HepG2 (cell line): ENCODE results near the gene CPPED1. TPM values are rescaled to one million over a fixed set of nuclear protein-coding genes. Genes with fewer than 3 reads are reported as not detected.

Experiments used
- ATAC-seq: fragments of 200-7000 bp; cut with Tn5 transposase; 3 replicates; pipeline ENCODE4 v1.9.1; 2020; ENCODE audit warnings: mild to moderate bottlenecking, moderate library complexity
- BruUV-seq: library from RNA; stranded (reverse); fragments of 400-500 nt; replicated peaks from 2 replicates; lab custom pipeline; 2021; lab: Mats Ljungman, UMichigan
- CTCF ChIA-PET: fragments of 300-600 bp; formaldehyde crosslinking; extraction: SDS; loops from one replicate; lab custom pipeline; 2021; ENCODE audit warnings: low total read pairs, inconsistent platforms, low intra/inter-chr PET ratio; lab: Yijun Ruan, JAX
- POLR2A ChIA-PET: fragments of 350-600 bp; sonication (Branson Sonifier 250); formaldehyde crosslinking; loops from one replicate; lab custom pipeline; 2020; ENCODE audit warnings: antibody characterized with exemption, inconsistent platforms; lab: Yijun Ruan, JAX
- DNase-seq: peaks from one replicate; pipeline ENCODE4 v3.0.0-alpha.2; 2015; ENCODE audit warnings: low spot score
- FAIRE-seq: peaks from 3 replicates; lab custom pipeline; 2011; peaks lifted over from hg19 to GRCh38; lab: Jason Lieb, UNC
- H2AFZ ChIP-seq: one replicate; pipeline ENCODE4 v1.6.1; 2011; ENCODE audit warnings: low read length, inconsistent platforms
- H3K27ac ChIP-seq: fragments of 300-600 bp; 3 replicates; pipeline ENCODE4 v1.8.0; 2011; ENCODE audit warnings: mixed run types, mild to moderate bottlenecking, mixed read lengths, low read length, inconsistent platforms; ENCODE audit not compliant: insufficient read depth; ENCODE audit errors: extremely low read length
- H3K27me3 ChIP-seq, 2 experiments: fragments of 200-600 bp in 1 of 2; 2 replicates in 1 of 2; 3 replicates in 1 of 2; pipeline versions ENCODE4 v1.6.0 to v1.8.0; 2011; ENCODE audit warnings: low read length in 2 of 2, mild to moderate bottlenecking in 2 of 2, moderate library complexity in 2 of 2, inconsistent platforms in 1 of 2; ENCODE audit not compliant: insufficient read depth in 2 of 2, control insufficient read depth in 1 of 2
- H3K36me3 ChIP-seq, 2 experiments: fragments of 200-600 bp in 1 of 2; replicated peaks in 1 of 2; 2 replicates in 1 of 2; 3 replicates in 1 of 2; pipeline versions ENCODE4 v1.5.1 to v1.8.0; 2011; ENCODE audit warnings: low read length in 2 of 2, inconsistent platforms in 1 of 2; ENCODE audit not compliant: insufficient read depth in 2 of 2, control insufficient read depth in 1 of 2
- H3K4me1 ChIP-seq: 2 replicates; pipeline ENCODE4 v1.5.1; 2012; ENCODE audit warnings: low read length, inconsistent platforms; ENCODE audit not compliant: insufficient read depth
- H3K4me2 ChIP-seq: 2 replicates; pipeline ENCODE4 v1.6.0; 2011; ENCODE audit warnings: low read depth, low read length, inconsistent platforms
- H3K4me3 ChIP-seq, 3 experiments: fragments of 200-600 bp in 1 of 3; sonication (generic), shearing (Covaris generic) in 1 of 3; replicated peaks in 1 of 3; 2 replicates each; pipeline ENCODE4 v1.5.1; 2011 to 2016; ENCODE audit warnings: low read length in 3 of 3, inconsistent platforms in 2 of 3, low read depth in 2 of 3, mild to moderate bottlenecking in 2 of 3, control low read depth in 1 of 3, mixed read lengths in 1 of 3; ENCODE audit not compliant: insufficient read depth in 1 of 3
- H3K79me2 ChIP-seq: one replicate; pipeline ENCODE4 v1.6.1; 2011; ENCODE audit warnings: low read length, inconsistent platforms; ENCODE audit not compliant: insufficient read depth
- H3K9ac ChIP-seq: 2 replicates; pipeline ENCODE4 v1.6.0; 2011; ENCODE audit warnings: mild to moderate bottlenecking, low read depth, low read length, inconsistent platforms; ENCODE audit not compliant: insufficient read depth
- H3K9me3 ChIP-seq: 2 replicates; pipeline ENCODE4 v1.5.1; 2012; ENCODE audit warnings: mild to moderate bottlenecking, low read length
- H4K20me1 ChIP-seq: 2 replicates; pipeline ENCODE4 v1.6.0; 2011; ENCODE audit warnings: inconsistent platforms, mild to moderate bottlenecking, low read length, moderate library complexity; ENCODE audit not compliant: insufficient read depth
- CBX1 ChIP-seq: IDR thresholded peaks from one replicate; pipeline ENCODE4 v1.6.1; 2016; ENCODE audit warnings: antibody characterized with exemption, low read depth
- GABPA ChIP-seq, 2 experiments: IDR thresholded peaks; 2 replicates each; pipeline ENCODE4 v1.6.1; 2011 to 2016; ENCODE audit warnings: low read depth in 2 of 2, low read length in 1 of 2, missing biosample characterization in 1 of 2, missing genetic modification characterization in 1 of 2
- HMG20B ChIP-seq: conservative IDR thresholded peaks from 2 replicates; pipeline ENCODE4 v1.6.1; 2016; ENCODE audit warnings: missing genetic modification reagents, missing compliant biosample characterization
- HOXA3 ChIP-seq: sonication (generic); formaldehyde crosslinking; IDR thresholded peaks from 2 replicates; pipeline ENCODE4 v1.5.0; 2020; ENCODE audit warnings: missing genetic modification reagents
- ISL2 ChIP-seq: sonication (generic); formaldehyde crosslinking; IDR thresholded peaks from 2 replicates; pipeline ENCODE4 v1.5.0; 2020; ENCODE audit warnings: missing genetic modification reagents
- KLF16 ChIP-seq, 2 experiments: sonication (generic) in 1 of 2; formaldehyde crosslinking in 1 of 2; IDR thresholded peaks; 2 replicates each; pipeline versions ENCODE4 v1.6.1 to v1.8.0; 2016 to 2023; ENCODE audit warnings: missing genetic modification reagents in 2 of 2, missing compliant biosample characterization in 1 of 2
- RFXAP ChIP-seq: sonication (generic); formaldehyde crosslinking; IDR thresholded peaks from 2 replicates; pipeline ENCODE4 v1.4.0; 2020; ENCODE audit warnings: missing genetic modification reagents, borderline replicate concordance
- RXRB ChIP-seq: IDR thresholded peaks from 2 replicates; pipeline ENCODE4 v1.6.1; 2016; ENCODE audit warnings: borderline replicate concordance, missing genetic modification reagents, missing compliant biosample characterization
- SETDB1 ChIP-seq: sonication (generic); formaldehyde crosslinking; IDR thresholded peaks from 2 replicates; pipeline ENCODE4 v1.5.1; 2020; ENCODE audit warnings: missing genetic modification reagents, mild to moderate bottlenecking, borderline replicate concordance
- SUZ12 ChIP-seq: fragments of 150-350 bp; IDR thresholded peaks from 2 replicates; pipeline ENCODE4 v1.6.1; 2014; ENCODE audit warnings: low read depth, low read length
- ZNF3 ChIP-seq: IDR thresholded peaks from 2 replicates; pipeline ENCODE4 v1.7.0; 2017; ENCODE audit warnings: inconsistent platforms
- ZNF557 ChIP-seq: sonication (generic); formaldehyde crosslinking; IDR thresholded peaks from 2 replicates; pipeline ENCODE4 v1.4.0; 2020; ENCODE audit warnings: missing genetic modification reagents
- ZNF558 ChIP-seq: sonication (generic); formaldehyde crosslinking; IDR thresholded peaks from 2 replicates; pipeline ENCODE4 v1.9.0; 2022; ENCODE audit warnings: mild to moderate bottlenecking, missing genetic modification reagents, borderline replicate concordance
- ZNF670 ChIP-seq: sonication (generic); formaldehyde crosslinking; IDR thresholded peaks from 2 replicates; pipeline ENCODE4 v1.8.0; 2022; ENCODE audit warnings: mild to moderate bottlenecking, missing genetic modification reagents, borderline replicate concordance
- WGBS: methylation state at CpG from one replicate; pipeline ENCODE4 v1.1.6; 2017; ENCODE audit warnings: low lambda C conversion rate; 5-methylcytosine and 5-hydroxymethylcytosine counted together
- in situ Hi-C: cut with HindIII; loops from 2 replicates; pipeline ENCODE4 v1.10.0; 2017; ENCODE audit warnings: low pct_unique_long_range_greater_than_20kb; ENCODE audit not compliant: extremely low pct_ligation_motif_present
- intact Hi-C: fragments of 100-400 bp; cut with micrococcal nuclease; formaldehyde crosslinking; loops from one replicate; pipeline ENCODE4 v1.10.0; 2022; ENCODE audit not compliant: unreplicated experiment
- polyA plus RNA-seq, 8 experiments: library from polyadenylated mRNA; depleted of rRNA in 3 of 8; stranded (reverse) in 7 of 8; unstranded in 1 of 8; fragments of >200 nt; fragmentation: Illumina TruSeq in 4 of 8; extraction: Trizol in 4 of 8; gene quantifications; 2 replicates each; pipeline versions ENCODE4 v1.2.1 to v1.2.3, GENCODE V29; 2011 to 2016; ENCODE audit warnings: low read depth in 4 of 8, missing spikeins in 1 of 8, mixed read lengths in 1 of 8; ENCODE audit not compliant: insufficient read depth in 1 of 8
- total RNA-seq, 5 experiments: library from RNA; depleted of rRNA; stranded (reverse); fragments of >200 nt; fragmentation: Illumina TruSeq; extraction: Trizol; gene quantifications; 2 replicates each; pipeline ENCODE4 v1.2.3, GENCODE V29; 2016; ENCODE audit warnings: low read depth in 1 of 5
- TF ChIP-seq, protein P1 (sequence below): sonication (generic); formaldehyde crosslinking; IDR thresholded peaks from 2 replicates; pipeline ENCODE4 v1.5.0; 2020; ENCODE audit warnings: mild to moderate bottlenecking, missing genetic modification reagents
- TF ChIP-seq, protein P2 (sequence below): IDR thresholded peaks from 2 replicates; pipeline ENCODE4 v1.6.1; 2016; ENCODE audit warnings: low read depth, borderline replicate concordance
- TF ChIP-seq, protein P3 (sequence below): IDR thresholded peaks from 2 replicates; pipeline ENCODE4 v1.6.1; 2016
- TF ChIP-seq, protein P4 (sequence below): sonication (generic); formaldehyde crosslinking; IDR thresholded peaks from 2 replicates; pipeline ENCODE4 v1.8.1; 2023; ENCODE audit warnings: mild to moderate bottlenecking, moderate library complexity, missing genetic modification reagents

Gene CPPED1
- total and polyA plus RNA-seq, 2 of the 13 experiments (the other 11 are each of a cell fraction or from before 2014, with no cell fraction given) = 66.6 to 71.3 TPM

DNA sequence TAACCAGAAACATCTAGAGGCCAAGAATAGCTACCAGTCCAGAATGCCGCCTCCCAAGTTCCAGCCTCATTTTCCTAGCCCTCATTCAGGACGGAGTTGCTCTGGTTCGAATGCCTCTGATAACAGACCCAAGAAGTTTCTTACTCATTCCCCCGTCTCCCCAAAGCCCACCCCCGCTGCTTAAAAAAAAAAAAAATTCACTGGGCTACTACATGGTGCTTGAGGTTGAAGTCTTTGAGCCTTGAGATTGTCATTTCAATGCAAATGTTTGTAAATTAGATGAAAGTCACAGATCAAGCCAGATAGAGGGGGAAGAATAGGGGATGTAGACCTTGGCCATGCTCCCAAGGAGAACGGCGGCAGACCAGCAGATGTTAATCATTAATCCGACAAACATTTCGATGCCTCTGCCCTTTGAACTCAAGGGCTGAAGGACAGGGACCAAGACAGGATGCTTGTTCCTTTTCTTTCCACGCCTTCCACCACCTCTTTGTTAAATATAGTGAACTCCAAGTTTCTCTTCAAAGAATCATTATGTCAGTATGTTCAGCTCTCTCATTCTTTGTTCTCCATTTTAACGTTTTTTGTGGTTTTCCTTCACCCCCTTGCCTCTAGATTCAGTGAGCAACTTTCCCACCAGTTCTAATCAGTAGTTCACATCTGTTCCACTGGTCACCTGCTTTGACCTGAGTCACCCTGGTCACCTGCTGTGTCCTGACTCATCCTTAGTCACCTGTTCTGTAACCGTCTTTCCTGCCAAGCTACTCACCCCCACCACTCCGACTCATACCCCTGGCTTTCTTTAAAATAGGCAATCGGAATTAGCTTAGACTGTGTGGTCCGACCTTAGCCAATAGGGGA lies 190.3 kb downstream of the CPPED1 start:
- intact Hi-C loops (loop anchor here (1.0 kb wide), 3 partner anchors 31 to 190 kb away; partner anchors contain the start of gene CPPED1), in situ Hi-C loops (no loop called here)
- DNase-seq = peak; percentile 100
- Histone ChIP-seq H3K9me3 (no peaks in the 10 kb centered on the region), H3K4me2 (peak overlapping the region; percentile 68), H3K36me3 (no peaks in the 10 kb centered on the region), H3K27me3 (no peaks in the 10 kb centered on the region), H3K9ac (peak overlapping the region; percentile 74), H3K27ac (peak overlapping the region; percentile 97), H4K20me1 (no peaks in the 10 kb centered on the region), H2AFZ (no peak overlapping the region), H3K4me1 (peaks cover 88% of the 10 kb centered on the region), H3K79me2 (no peaks in the 10 kb centered on the region), H3K4me3 (peak overlapping the region in 1 of 3 experiments; percentile 35; a peak in 1 of 6 replicates)
- CTCF ChIA-PET = interaction anchor here (1.0 kb wide), 1 partner anchor 40 kb away, joined by 3 read pairs; no protein-coding TSS in a partner anchor
- POLR2A ChIA-PET = interaction anchor here (0.6 to 6.3 kb wide), 44 partner anchors 9 to 402 kb away, joined by 3 to 162 read pairs (median 4); partner anchors contain the start of gene CPPED1
- FAIRE-seq = peak; percentile 98
- 1% methylated on average over 15 of the region's 15 CpGs for WGBS
- peak; percentile 86 for ATAC-seq
- BruUV-seq = no TSS peak
- TF ChIP-seq, protein P1, sequence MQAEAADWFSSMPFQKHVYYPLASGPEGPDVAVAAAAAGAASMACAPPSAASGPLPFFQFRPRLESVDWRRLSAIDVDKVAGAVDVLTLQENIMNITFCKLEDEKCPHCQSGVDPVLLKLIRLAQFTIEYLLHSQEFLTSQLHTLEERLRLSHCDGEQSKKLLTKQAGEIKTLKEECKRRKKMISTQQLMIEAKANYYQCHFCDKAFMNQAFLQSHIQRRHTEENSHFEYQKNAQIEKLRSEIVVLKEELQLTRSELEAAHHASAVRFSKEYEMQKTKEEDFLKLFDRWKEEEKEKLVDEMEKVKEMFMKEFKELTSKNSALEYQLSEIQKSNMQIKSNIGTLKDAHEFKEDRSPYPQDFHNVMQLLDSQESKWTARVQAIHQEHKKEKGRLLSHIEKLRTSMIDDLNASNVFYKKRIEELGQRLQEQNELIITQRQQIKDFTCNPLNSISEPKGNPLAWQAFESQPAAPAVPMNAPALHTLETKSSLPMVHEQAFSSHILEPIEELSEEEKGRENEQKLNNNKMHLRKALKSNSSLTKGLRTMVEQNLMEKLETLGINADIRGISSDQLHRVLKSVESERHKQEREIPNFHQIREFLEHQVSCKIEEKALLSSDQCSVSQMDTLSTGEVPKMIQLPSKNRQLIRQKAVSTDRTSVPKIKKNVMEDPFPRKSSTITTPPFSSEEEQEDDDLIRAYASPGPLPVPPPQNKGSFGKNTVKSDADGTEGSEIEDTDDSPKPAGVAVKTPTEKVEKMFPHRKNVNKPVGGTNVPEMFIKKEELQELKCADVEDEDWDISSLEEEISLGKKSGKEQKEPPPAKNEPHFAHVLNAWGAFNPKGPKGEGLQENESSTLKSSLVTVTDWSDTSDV (CRISPR knock-in tag) = no peak
- no peak for TF ChIP-seq ZNF557 (CRISPR knock-in tag)
- no peak for TF ChIP-seq ZNF558 (CRISPR knock-in tag)
- TF ChIP-seq GABPA (IDR thresholded peaks at IDR 0.05; ENCODE audit: low read depth, low read length) = no peak
- peak; percentile 46; the same call in 1 of the 2 replicates for TF ChIP-seq GABPA (CRISPR knock-in tag; IDR thresholded peaks at IDR 0.05; ENCODE audit: low read depth)
- peak in 1 of 2 experiments; percentile 82; a peak in 2 of 4 replicates for TF ChIP-seq KLF16 (CRISPR knock-in tag; IDR thresholded peaks at IDR 0.05)
- peak; percentile 55; the same call in 1 of the 2 replicates for TF ChIP-seq HMG20B (CRISPR knock-in tag)
- TF ChIP-seq, protein P2, sequence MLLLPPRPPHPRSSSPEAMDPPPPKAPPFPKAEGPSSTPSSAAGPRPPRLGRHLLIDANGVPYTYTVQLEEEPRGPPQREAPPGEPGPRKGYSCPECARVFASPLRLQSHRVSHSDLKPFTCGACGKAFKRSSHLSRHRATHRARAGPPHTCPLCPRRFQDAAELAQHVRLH = 0 out of 2 replicates have a peak, but pooled peaks have one; percentile 71
- peak; percentile 95 for TF ChIP-seq RXRB
- TF ChIP-seq ZNF3 (CRISPR knock-in tag) = no peak
- TF ChIP-seq, protein P3, sequence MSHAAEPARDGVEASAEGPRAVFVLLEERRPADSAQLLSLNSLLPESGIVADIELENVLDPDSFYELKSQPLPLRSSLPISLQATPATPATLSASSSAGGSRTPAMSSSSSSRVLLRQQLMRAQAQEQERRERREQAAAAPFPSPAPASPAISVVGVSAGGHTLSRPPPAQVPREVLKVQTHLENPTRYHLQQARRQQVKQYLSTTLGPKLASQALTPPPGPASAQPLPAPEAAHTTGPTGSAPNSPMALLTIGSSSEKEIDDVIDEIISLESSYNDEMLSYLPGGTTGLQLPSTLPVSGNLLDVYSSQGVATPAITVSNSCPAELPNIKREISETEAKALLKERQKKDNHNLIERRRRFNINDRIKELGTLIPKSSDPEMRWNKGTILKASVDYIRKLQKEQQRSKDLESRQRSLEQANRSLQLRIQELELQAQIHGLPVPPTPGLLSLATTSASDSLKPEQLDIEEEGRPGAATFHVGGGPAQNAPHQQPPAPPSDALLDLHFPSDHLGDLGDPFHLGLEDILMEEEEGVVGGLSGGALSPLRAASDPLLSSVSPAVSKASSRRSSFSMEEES = peak; percentile 100
- no peak for TF ChIP-seq SETDB1 (CRISPR knock-in tag)
- peak; percentile 86 for TF ChIP-seq ZNF670
- TF ChIP-seq, protein P4, sequence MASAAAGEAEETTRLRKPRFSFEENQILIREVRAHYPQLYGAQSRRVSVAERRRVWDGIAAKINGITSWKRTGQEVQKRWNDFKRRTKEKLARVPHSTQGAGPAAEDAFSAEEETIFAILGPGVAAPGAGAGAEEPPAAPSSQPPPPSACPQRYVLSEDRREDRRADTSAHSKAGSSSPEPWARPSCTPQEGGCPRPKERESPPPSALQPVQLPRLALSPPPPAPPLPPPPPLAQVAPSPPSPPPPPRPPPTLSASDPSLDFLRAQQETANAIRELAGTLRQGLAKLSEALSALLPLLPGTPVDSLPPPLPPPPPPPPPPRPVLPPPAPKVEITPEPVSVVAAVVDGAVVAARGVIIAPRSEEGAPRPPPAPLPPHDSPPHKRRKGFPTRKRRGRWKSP (CRISPR knock-in tag) = 0 out of 2 replicates have a peak, but pooled peaks have one; percentile 39
- TF ChIP-seq CBX1 = no peak
- TF ChIP-seq HOXA3 (CRISPR knock-in tag) = peak; percentile 60; the same call in 1 of the 2 replicates
- TF ChIP-seq SUZ12 = no peak
- 0 out of 2 replicates have a peak, but pooled peaks have one; percentile 10 for TF ChIP-seq ISL2
- no peak for TF ChIP-seq RFXAP (CRISPR knock-in tag)
